Measurements from ENCODE around the gene TNFSF18.
A peak's percentile ranks its signal among the peaks of the same experiment; 100 is the strongest.
"Not testable (repeated sequence)": the region's sequence is repeated elsewhere in the genome, so short reads cannot be mapped to it uniquely, and the experiment has no call there.

TNFSF18 gene

GRCh38 chr1:173050865-173051264 is at the start of gene TNFSF18:
TNFSF18 (minus strand) TSS chr1:173050941; CDS start chr1:173050896, 45 bp downstream.
- peak; percentile 72 for DNase-seq

GRCh38 chr1:173099166-173099565 is 48.4 kb upstream of the TNFSF18 start:
- no peak for DNase-seq

- no peak for DNase-seq
These were observed 47.4 kb upstream of the TNFSF18 start for GRCh38 chr1:173098117-173098516.

GRCh38 chr1:173097001-173097400 is 46.3 kb upstream of the TNFSF18 start:
- no peak for DNase-seq

GRCh38 chr1:173095632-173096031 is 44.9 kb upstream of the TNFSF18 start:
- no peak for DNase-seq

- DNase-seq: no peak
These were observed 43.8 kb upstream of the TNFSF18 start for GRCh38 chr1:173094541-173094940.

- no peak for DNase-seq
These were observed 43.1 kb upstream of the TNFSF18 start for GRCh38 chr1:173093691-173094445.

- no peak for DNase-seq
These were observed 33.6 kb upstream of the TNFSF18 start for GRCh38 chr1:173084292-173084691.

GRCh38 chr1:173082913-173083312 is 32.2 kb upstream of the TNFSF18 start:
- DNase-seq: no peak

- DNase-seq: not testable (repeated sequence)
These were observed 23.5 kb upstream of the TNFSF18 start for GRCh38 chr1:173074217-173074616.

- peak; percentile 60 for DNase-seq
These were observed 13.3 kb upstream of the TNFSF18 start for GRCh38 chr1:173064011-173064410.

GRCh38 chr1:173063171-173063570 is 12.4 kb upstream of the TNFSF18 start:
- DNase-seq: no peak

GRCh38 chr1:173062150-173062938 is 11.6 kb upstream of the TNFSF18 start:
- DNase-seq: peak; percentile 87

GRCh38 chr1:173058556-173058955 is 7.8 kb upstream of the TNFSF18 start:
- DNase-seq: no peak

GRCh38 chr1:173057984-173058383 is 7.2 kb upstream of the TNFSF18 start:
- DNase-seq: no peak

- no peak for DNase-seq
These were observed 5.6 kb upstream of the TNFSF18 start for GRCh38 chr1:173056365-173056764.

GRCh38 chr1:173052681-173053196 is 2.0 kb upstream of the TNFSF18 start:
- no peak for DNase-seq

GRCh38 chr1:173049322-173049633 is 1.5 kb downstream of the TNFSF18 start:
- no peak for DNase-seq

- DNase-seq: peak; percentile 71
These were observed 2.0 kb downstream of the TNFSF18 start for GRCh38 chr1:173048621-173049321.

GRCh38 chr1:173044656-173045055 is 6.1 kb downstream of the TNFSF18 start:
- no peak for DNase-seq

GRCh38 chr1:173043253-173043652 is 7.5 kb downstream of the TNFSF18 start:
- DNase-seq: peak; percentile 84

GRCh38 chr1:173042806-173043205 is 7.9 kb downstream of the TNFSF18 start:
- DNase-seq: peak; percentile 31

- no peak for DNase-seq
These were observed 11.1 kb downstream of the TNFSF18 start for GRCh38 chr1:173039626-173040025.

All from DMS53 (cell line).